ENCODE data around the gene NKX6-1.

DNA sequence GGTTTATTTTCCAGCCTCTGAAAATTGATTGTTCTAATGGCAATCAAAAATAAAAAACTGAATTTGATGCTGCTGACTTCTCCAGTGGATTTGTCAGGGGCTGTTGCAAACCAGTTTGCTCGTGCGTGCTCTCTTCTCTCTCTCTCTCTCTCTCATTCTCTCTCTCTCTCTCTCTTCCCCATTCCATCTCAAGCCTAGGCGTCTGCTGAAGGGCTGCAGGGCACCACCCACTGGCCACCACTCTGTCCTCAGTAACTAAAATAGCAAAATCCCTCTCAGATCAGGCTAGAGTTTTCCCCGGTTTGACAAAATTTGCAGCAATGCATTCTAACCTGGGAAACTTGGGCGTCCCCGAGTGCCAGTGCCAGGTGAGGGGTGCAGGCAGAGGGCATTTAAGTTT, 19.4 kb downstream of the NKX6-1 start:
- TF ChIP-seq EZH2phosphoT487 (IDR thresholded peaks at IDR 0.05; ENCODE audit: borderline replicate concordance, low read length): no peak
- TF ChIP-seq, protein P1, sequence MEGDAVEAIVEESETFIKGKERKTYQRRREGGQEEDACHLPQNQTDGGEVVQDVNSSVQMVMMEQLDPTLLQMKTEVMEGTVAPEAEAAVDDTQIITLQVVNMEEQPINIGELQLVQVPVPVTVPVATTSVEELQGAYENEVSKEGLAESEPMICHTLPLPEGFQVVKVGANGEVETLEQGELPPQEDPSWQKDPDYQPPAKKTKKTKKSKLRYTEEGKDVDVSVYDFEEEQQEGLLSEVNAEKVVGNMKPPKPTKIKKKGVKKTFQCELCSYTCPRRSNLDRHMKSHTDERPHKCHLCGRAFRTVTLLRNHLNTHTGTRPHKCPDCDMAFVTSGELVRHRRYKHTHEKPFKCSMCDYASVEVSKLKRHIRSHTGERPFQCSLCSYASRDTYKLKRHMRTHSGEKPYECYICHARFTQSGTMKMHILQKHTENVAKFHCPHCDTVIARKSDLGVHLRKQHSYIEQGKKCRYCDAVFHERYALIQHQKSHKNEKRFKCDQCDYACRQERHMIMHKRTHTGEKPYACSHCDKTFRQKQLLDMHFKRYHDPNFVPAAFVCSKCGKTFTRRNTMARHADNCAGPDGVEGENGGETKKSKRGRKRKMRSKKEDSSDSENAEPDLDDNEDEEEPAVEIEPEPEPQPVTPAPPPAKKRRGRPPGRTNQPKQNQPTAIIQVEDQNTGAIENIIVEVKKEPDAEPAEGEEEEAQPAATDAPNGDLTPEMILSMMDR (IDR thresholded peaks at IDR 0.05; ENCODE audit: low read depth, low read length, poor library complexity, severe bottlenecking): no peak
